Right lobe of liver (tissue), 6 donors: ENCODE data around the gene CDH4. TPM values are rescaled to one million over a fixed set of nuclear protein-coding genes. Genes with fewer than 3 reads are reported as not detected.

ENCODE experiments used
- ATAC-seq, 4 donors: fragments of 200-7000 bp; cut with Tn5 transposase; one replicate each; pipeline ENCODE4 v1.9.1; 2020; ENCODE audit warnings: mild to moderate bottlenecking in 4 of 4, moderate library complexity in 4 of 4
- DNase-seq, 3 donors: peaks; one replicate each; pipeline ENCODE4 v3.0.0-alpha.2; 2020
- H3K27ac ChIP-seq, 3 donors: fragments of 200-600 bp; one replicate each; pipeline ENCODE4 v1.8.0; 2022
- H3K27me3 ChIP-seq, 2 donors: fragments of 200-600 bp; one replicate each; pipeline ENCODE4 v1.8.0; 2022
- H3K36me3 ChIP-seq, 4 donors: fragments of 200-600 bp; sonication (generic) in 1 of 4; one replicate each; pipeline versions ENCODE4 v1.5.1 to v1.8.0; 2017 to 2022; ENCODE audit warnings: control low read depth in 1 of 4
- H3K4me1 ChIP-seq, 4 donors: fragments of 200-600 bp; sonication (generic) in 1 of 4; one replicate each; pipeline versions ENCODE4 v1.5.1 to v1.8.0; 2017 to 2022; ENCODE audit warnings: control low read depth in 1 of 4
- H3K4me3 ChIP-seq, 3 donors: fragments of 200-600 bp; one replicate each; pipeline ENCODE4 v1.8.0; 2022
- H3K9me3 ChIP-seq, 4 donors: fragments of 200-600 bp; sonication (generic) in 1 of 4; one replicate each; pipeline versions ENCODE4 v1.5.1 to v1.8.0; 2017 to 2022; ENCODE audit warnings: control low read depth in 1 of 4
- POLR2A ChIP-seq: fragments of 450-650 bp; IDR thresholded peaks from one replicate; pipeline ENCODE4 v1.6.1; 2017; ENCODE audit warnings: antibody characterized with exemption, mild to moderate bottlenecking
- WGBS: methylation state at CpG from one replicate; pipeline ENCODE4 v1.1.6; 2018; ENCODE audit warnings: low coverage, low lambda C conversion rate; ENCODE audit not compliant: insufficient coverage; ENCODE audit errors: missing lambda C conversion rate; 5-methylcytosine and 5-hydroxymethylcytosine counted together
- intact Hi-C, 2 donors: fragments of 100-400 bp; cut with DNase I; formaldehyde crosslinking; loops; one replicate each; pipeline versions ENCODE4 v1.11.2 to v1.14.1; 2022
- total RNA-seq, 6 experiments: library from RNA; depleted of rRNA in 2 of 6; stranded (reverse); fragments of >200 nt in 2 of 6; fragmentation: NEBNext Ultra II Directional in 3 of 6; extraction: Animal tissue kit (Norgen Biotek cat#: 25700) in 3 of 6; gene quantifications; one replicate each; pipeline versions ENCODE4 v1.1.0 to v1.2.4, GENCODE V29; 2016 to 2023
- TF ChIP-seq, protein P1 (sequence below), 4 donors: fragments of 200-600 bp in 3 of 4; fragments of 450-650 bp in 1 of 4; IDR thresholded peaks; one replicate each; pipeline versions ENCODE4 v1.5.1 to v1.8.0; 2016 to 2022; ENCODE audit warnings: antibody characterized with exemption in 4 of 4, mild to moderate bottlenecking in 2 of 4
- donor health status: DM: no; HTN: yes; CAD: no.
- donor health status: DM: no; HTN: no; CAD: no.
- donor health status: DM: no; HTN: no; CAD: no.
- donor health status: DM: no; HTN: yes; CAD: no.
- donor health status: DM: no; HTN: yes; CAD: no.

Gene CDH4
- total RNA-seq, 6 experiments from 2014 or later, result 0.02 to 0.14 (median 0.09) TPM; not detected in 3

DNA sequence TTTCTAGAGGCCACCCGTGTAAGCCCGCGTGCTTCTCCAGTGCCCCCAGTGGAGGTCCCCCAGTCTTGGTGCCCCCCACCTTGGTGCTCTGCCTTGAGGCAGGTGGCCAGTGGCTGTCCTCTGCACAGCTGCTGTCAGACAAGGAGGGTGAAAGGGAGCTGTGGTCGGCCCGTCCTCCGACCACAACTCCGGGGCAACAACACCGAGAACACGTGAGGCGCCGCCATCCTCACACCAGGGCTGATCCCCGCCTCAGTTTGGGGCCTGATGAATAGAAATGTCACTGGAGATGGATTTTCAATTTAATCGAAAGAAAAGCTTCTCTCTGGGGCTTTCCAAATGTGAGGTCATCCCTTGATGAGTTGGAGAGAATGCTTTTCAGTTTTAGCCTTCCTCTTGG lies 304.6 kb downstream of the CDH4 start:
- WGBS, result 38% methylated on average over 1 of the region's 13 CpGs
- no peaks in the 10 kb centered on the region for H3K4me1 ChIP-seq
- DNase-seq (peak in 1 of 3 donors; percentile 27), ATAC-seq (no peak)
- no peak overlapping the region for H3K4me3 ChIP-seq
- H3K9me3 ChIP-seq, result peaks cover 0 to 3% (median 0%) of the 10 kb centered on the region in 4 donors
- no peak for TF ChIP-seq POLR2A
- TF ChIP-seq, protein P1, sequence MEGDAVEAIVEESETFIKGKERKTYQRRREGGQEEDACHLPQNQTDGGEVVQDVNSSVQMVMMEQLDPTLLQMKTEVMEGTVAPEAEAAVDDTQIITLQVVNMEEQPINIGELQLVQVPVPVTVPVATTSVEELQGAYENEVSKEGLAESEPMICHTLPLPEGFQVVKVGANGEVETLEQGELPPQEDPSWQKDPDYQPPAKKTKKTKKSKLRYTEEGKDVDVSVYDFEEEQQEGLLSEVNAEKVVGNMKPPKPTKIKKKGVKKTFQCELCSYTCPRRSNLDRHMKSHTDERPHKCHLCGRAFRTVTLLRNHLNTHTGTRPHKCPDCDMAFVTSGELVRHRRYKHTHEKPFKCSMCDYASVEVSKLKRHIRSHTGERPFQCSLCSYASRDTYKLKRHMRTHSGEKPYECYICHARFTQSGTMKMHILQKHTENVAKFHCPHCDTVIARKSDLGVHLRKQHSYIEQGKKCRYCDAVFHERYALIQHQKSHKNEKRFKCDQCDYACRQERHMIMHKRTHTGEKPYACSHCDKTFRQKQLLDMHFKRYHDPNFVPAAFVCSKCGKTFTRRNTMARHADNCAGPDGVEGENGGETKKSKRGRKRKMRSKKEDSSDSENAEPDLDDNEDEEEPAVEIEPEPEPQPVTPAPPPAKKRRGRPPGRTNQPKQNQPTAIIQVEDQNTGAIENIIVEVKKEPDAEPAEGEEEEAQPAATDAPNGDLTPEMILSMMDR (IDR thresholded peaks at IDR 0.05), result no peak
- no peaks in the 10 kb centered on the region for H3K36me3 ChIP-seq
- H3K27ac ChIP-seq, result no peak overlapping the region
- intact Hi-C loops, result no loop called here
- no peaks in the 10 kb centered on the region for H3K27me3 ChIP-seq

DNA sequence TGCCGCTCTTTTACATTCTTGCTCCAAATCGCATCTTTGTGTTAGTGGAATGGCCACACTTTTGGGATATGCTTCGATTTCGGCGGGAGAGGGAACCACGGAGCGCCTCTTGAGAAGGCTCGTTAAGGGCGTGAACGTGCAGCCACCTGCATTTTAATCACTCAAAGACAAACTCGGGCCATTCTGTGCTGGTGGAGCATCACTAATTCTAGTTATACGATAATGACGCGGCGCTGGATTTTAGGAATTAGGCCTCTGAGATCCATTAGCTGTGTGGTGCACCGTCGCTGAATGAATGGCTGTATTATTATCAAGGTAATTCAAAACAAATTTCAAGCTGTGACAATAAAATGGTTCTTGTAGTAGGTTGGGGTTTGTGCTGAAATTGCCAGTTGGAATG lies 305.6 kb downstream of the CDH4 start:
- Histone ChIP-seq H3K27ac (no peak overlapping the region), H3K9me3 (no peaks in the 10 kb centered on the region), H3K4me3 (no peak overlapping the region), H3K27me3 (no peaks in the 10 kb centered on the region), H3K4me1 (no peaks in the 10 kb centered on the region), H3K36me3 (no peaks in the 10 kb centered on the region)
- ATAC-seq (no peak), DNase-seq (peak in 1 of 3 donors; percentile 25)
- intact Hi-C loops, result no loop called here
- WGBS, result 66% methylated on average over 17 of the region's 17 CpGs
- TF ChIP-seq, protein P1 (IDR thresholded peaks at IDR 0.05), result no peak
- TF ChIP-seq POLR2A, result no peak

DNA sequence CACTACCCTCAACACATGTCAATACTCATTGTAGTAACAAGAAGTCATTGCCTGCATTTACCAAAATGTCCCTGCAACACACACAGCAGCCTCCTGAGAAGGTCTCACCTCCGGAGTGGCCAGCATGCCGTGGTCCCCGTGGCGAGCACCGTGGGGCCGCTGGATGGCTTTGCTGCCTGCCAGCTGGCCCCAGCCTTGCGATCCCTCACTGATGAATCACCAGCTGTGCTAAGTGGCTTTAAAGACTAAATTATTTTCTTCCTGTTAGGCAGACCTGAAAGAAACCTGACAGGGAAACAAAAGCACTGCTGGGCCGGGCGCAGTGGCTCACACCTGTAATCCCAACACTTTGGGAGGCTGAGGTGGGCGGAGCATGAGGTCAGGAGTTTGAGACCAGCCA lies 306.7 kb downstream of the CDH4 start:
- Histone ChIP-seq H3K4me1 (no peaks in the 10 kb centered on the region), H3K36me3 (no peaks in the 10 kb centered on the region), H3K27me3 (no peaks in the 10 kb centered on the region), H3K9me3 (no peaks in the 10 kb centered on the region), H3K27ac (no peak overlapping the region), H3K4me3 (no peak overlapping the region)
- no peak for TF ChIP-seq POLR2A
- TF ChIP-seq, protein P1 (IDR thresholded peaks at IDR 0.05), result no peak
- ATAC-seq, result no peak
- WGBS, result 40% methylated on average over 3 of the region's 10 CpGs
- peak in 1 of 3 donors; percentile 37 for DNase-seq
- intact Hi-C loops, result no loop called here

DNA sequence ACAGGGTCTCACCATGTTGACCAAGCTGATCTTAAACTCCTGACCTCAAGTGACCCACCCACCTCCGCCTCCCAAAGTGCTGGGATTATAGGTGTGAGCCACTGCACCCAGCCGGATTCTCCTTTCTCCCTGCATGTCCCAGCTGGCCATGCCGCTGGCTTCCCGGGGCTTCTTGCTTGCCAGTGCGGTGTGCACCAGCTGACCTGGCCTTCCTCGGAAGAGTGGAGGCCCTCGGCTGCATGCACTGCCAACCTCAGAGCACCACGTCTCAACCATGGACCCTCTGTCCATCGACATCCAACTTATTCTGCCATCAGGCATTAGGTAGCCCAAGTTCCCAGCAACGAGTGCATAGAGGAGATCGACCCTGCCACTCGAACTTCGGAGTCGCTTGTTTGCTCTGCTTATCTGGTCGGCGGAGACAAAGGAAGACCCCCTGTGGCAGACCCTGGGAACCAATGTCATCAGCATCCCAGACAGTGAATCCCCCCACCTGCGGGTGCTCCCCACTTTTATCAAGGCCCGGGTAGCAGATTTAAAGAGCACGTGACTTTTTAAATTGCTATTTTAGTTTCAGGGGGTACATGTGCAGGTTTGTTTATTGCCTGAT lies 307.8 kb downstream of the CDH4 start:
- WGBS, result 21% methylated on average over 8 of the region's 19 CpGs
- TF ChIP-seq, protein P1 (IDR thresholded peaks at IDR 0.05), result no peak
- TF ChIP-seq POLR2A, result no peak
- intact Hi-C loops, result no loop called here
- H3K4me1 ChIP-seq, result no peaks in the 10 kb centered on the region
- H3K27me3 ChIP-seq, result no peaks in the 10 kb centered on the region
- ATAC-seq (no peak), DNase-seq (no peak)
- H3K9me3 ChIP-seq, result no peaks in the 10 kb centered on the region
- no peak overlapping the region for H3K27ac ChIP-seq
- H3K4me3 ChIP-seq, result no peak overlapping the region
- H3K36me3 ChIP-seq, result no peaks in the 10 kb centered on the region
